Activated naive CD8-positive, alpha-beta T cell treated with anti-CD3 and anti-CD28 coated beads for 36 hours (primary cell): Measurements from ENCODE around the gene CNOT8. TPM values are rescaled to one million over a fixed set of nuclear protein-coding genes. Genes with fewer than 3 reads are reported as not detected.
"Not testable (repeated sequence)": the region's sequence is repeated elsewhere in the genome, so short reads cannot be mapped to it uniquely, and the experiment has no call there.

Experiments used
- DNase-seq: peaks from one replicate; pipeline ENCODE4 v3.0.0; 2021
- H3K27ac Mint-ChIP-seq: one replicate; pipeline ENCODE4 v1.8.0; 2022; ENCODE audit warnings: mild to moderate bottlenecking, moderate library complexity, mixed read lengths
- H3K27me3 Mint-ChIP-seq: one replicate; pipeline ENCODE4 v1.8.0; 2022; ENCODE audit warnings: mild to moderate bottlenecking, mixed read lengths
- H3K36me3 Mint-ChIP-seq: one replicate; pipeline ENCODE4 v1.8.0; 2021; ENCODE audit warnings: mild to moderate bottlenecking, mixed read lengths
- H3K4me1 Mint-ChIP-seq: one replicate; pipeline ENCODE4 v1.8.0; 2021; ENCODE audit warnings: mixed read lengths
- H3K4me3 Mint-ChIP-seq: one replicate; pipeline ENCODE4 v1.8.0; 2022; ENCODE audit warnings: mild to moderate bottlenecking, moderate library complexity, mixed read lengths
- H3K9me3 Mint-ChIP-seq: one replicate; pipeline ENCODE4 v1.8.0; 2022; ENCODE audit warnings: mixed read lengths
- total RNA-seq, 2 experiments: library from RNA; stranded (reverse); gene quantifications; one replicate each; pipeline ENCODE4 v1.2.3, GENCODE V29; 2021

Gene CNOT8
- total RNA-seq, 2 experiments from 2014 or later, result 53.7 to 53.9 TPM

GRCh38 chr5:154901913-154902312 is 43.5 kb downstream of the CNOT8 start:
- Mint-ChIP-seq H3K36me3 (peaks cover 16% of the 10 kb centered on the region), H3K27ac (no peak overlapping the region), H3K9me3 (no peaks in the 10 kb centered on the region), H3K4me1 (no peaks in the 10 kb centered on the region), H3K27me3 (no peaks in the 10 kb centered on the region), H3K4me3 (no peak overlapping the region)
- DNase-seq, result no peak

GRCh38 chr5:154905601-154906000 is 47.2 kb downstream of the CNOT8 start:
- not testable (repeated sequence) for H3K4me1 Mint-ChIP-seq, H3K27me3 Mint-ChIP-seq, H3K27ac Mint-ChIP-seq, H3K4me3 Mint-ChIP-seq, DNase-seq, H3K9me3 Mint-ChIP-seq
- H3K36me3 Mint-ChIP-seq, result peaks cover 14% of the 10 kb centered on the region

- H3K36me3 Mint-ChIP-seq, result peaks cover 21% of the 10 kb centered on the region
- H3K4me1 Mint-ChIP-seq, result no peaks in the 10 kb centered on the region
- no peak overlapping the region for H3K4me3 Mint-ChIP-seq
- H3K27ac Mint-ChIP-seq, result no peak overlapping the region
- no peak for DNase-seq
- H3K9me3 Mint-ChIP-seq, result no peaks in the 10 kb centered on the region
- H3K27me3 Mint-ChIP-seq, result no peaks in the 10 kb centered on the region
Observed at GRCh38 chr5:154916874-154917273, 58.4 kb downstream of the CNOT8 start.

GRCh38 chr5:154917757-154918156 is 59.3 kb downstream of the CNOT8 start:
- DNase-seq, result no peak
- no peaks in the 10 kb centered on the region for H3K9me3 Mint-ChIP-seq
- H3K4me3 Mint-ChIP-seq, result no peak overlapping the region
- peaks cover 18% of the 10 kb centered on the region for H3K36me3 Mint-ChIP-seq
- H3K27ac Mint-ChIP-seq, result no peak overlapping the region
- H3K27me3 Mint-ChIP-seq, result no peaks in the 10 kb centered on the region
- no peaks in the 10 kb centered on the region for H3K4me1 Mint-ChIP-seq

GRCh38 chr5:154923441-154924430 is 65.3 kb downstream of the CNOT8 start:
- peaks cover 26% of the 10 kb centered on the region for H3K36me3 Mint-ChIP-seq

More at GRCh38 chr5:154923441-154924430, 65.3 kb downstream of the CNOT8 start:
- Mint-ChIP-seq H3K9me3 (no peaks in the 10 kb centered on the region), H3K27me3 (no peaks in the 10 kb centered on the region), H3K27ac (no peak overlapping the region), H3K4me1 (no peaks in the 10 kb centered on the region), H3K4me3 (no peak overlapping the region)
- DNase-seq, result no peak

Other genes starting within 250 kb of the CNOT8 start
- gene LARP1, start 103.2 kb upstream of the CNOT8 start, total RNA-seq, result 100 to 1,000 TPM; 285 to 292 TPM
- under 1 TPM in 1 of 2 experiments, not detected in 1; 0.08 TPM for gene FAXDC2, start 8.0 kb upstream of the CNOT8 start, total RNA-seq
- gene GEMIN5, start 79.6 kb downstream of the CNOT8 start, total RNA-seq, result 10 to 100 TPM; 41.9 to 44.8 TPM
- 10 to 100 TPM; 75.3 to 91.0 TPM for gene MRPL22, start 82.4 kb downstream of the CNOT8 start, total RNA-seq
- gene KIF4B, start 155.1 kb downstream of the CNOT8 start, total RNA-seq, result not detected